ENCODE results near the gene UTP25. TPM values are rescaled to one million over a fixed set of nuclear protein-coding genes. Genes with fewer than 3 reads are reported as not detected.

The UTP25 gene
- total RNA-seq, 1 experiment from 2014 or later: 15.3 TPM

GRCh38 chr1:209805875-209806760 lies 21.7 kb upstream of the UTP25 start, which contains the start of gene IRF6:
IRF6 (minus strand) TSS chr1:209806142; CDS start chr1:209801413, 4,729 bp downstream.
- DNase-seq (ENCODE audit: low read depth): no peak

GRCh38 chr1:209807509-209807908 lies 20.3 kb upstream of the UTP25 start:
- no peak for DNase-seq (ENCODE audit: low read depth)

GRCh38 chr1:209808059-209808581 lies 19.7 kb upstream of the UTP25 start:
- peak; percentile 97 for DNase-seq (ENCODE audit: low read depth)

- DNase-seq (ENCODE audit: low read depth): peak; percentile 26
Observed at GRCh38 chr1:209809611-209810010, 18.2 kb upstream of the UTP25 start.

- no peak for DNase-seq (ENCODE audit: low read depth)
Observed at GRCh38 chr1:209810783-209811182, 17.0 kb upstream of the UTP25 start.

- DNase-seq (ENCODE audit: low read depth): no peak
Observed at GRCh38 chr1:209813902-209814301, 13.9 kb upstream of the UTP25 start.

GRCh38 chr1:209815490-209815889 lies 12.3 kb upstream of the UTP25 start:
- DNase-seq (ENCODE audit: low read depth): no peak

- DNase-seq (ENCODE audit: low read depth): no peak
Observed at GRCh38 chr1:209815931-209816341, 11.8 kb upstream of the UTP25 start.

GRCh38 chr1:209816923-209817322 lies 10.8 kb upstream of the UTP25 start:
- no peak for DNase-seq (ENCODE audit: low read depth)

- DNase-seq (ENCODE audit: low read depth): no peak
Observed at GRCh38 chr1:209817691-209818090, 10.1 kb upstream of the UTP25 start.

- no peak for DNase-seq (ENCODE audit: low read depth)
Observed at GRCh38 chr1:209819058-209819457, 8.7 kb upstream of the UTP25 start.

- no peak for DNase-seq (ENCODE audit: low read depth)
Observed at GRCh38 chr1:209820986-209821385, 6.8 kb upstream of the UTP25 start.

GRCh38 chr1:209822706-209823105 lies 5.1 kb upstream of the UTP25 start:
- DNase-seq (ENCODE audit: low read depth): no peak

GRCh38 chr1:209823143-209824041 lies 4.4 kb upstream of the UTP25 start:
- DNase-seq (ENCODE audit: low read depth): peak; percentile 62

GRCh38 chr1:209825591-209826434 lies 2.0 kb upstream of the UTP25 start:
- DNase-seq (ENCODE audit: low read depth): no peak

- no peak for DNase-seq (ENCODE audit: low read depth)
Observed at GRCh38 chr1:209829716-209830115, 1.9 kb downstream of the UTP25 start.

- no peak for DNase-seq (ENCODE audit: low read depth)
Observed at GRCh38 chr1:209830722-209831121, 3.0 kb downstream of the UTP25 start.

GRCh38 chr1:209831615-209832014 lies 3.8 kb downstream of the UTP25 start:
- DNase-seq (ENCODE audit: low read depth): no peak

- DNase-seq (ENCODE audit: low read depth): no peak
Observed at GRCh38 chr1:209835782-209836298, 8.1 kb downstream of the UTP25 start.

GRCh38 chr1:209837671-209838070 lies 9.9 kb downstream of the UTP25 start:
- DNase-seq (ENCODE audit: low read depth): no peak

GRCh38 chr1:209838537-209838936 lies 10.8 kb downstream of the UTP25 start:
- no peak for DNase-seq (ENCODE audit: low read depth)
